ENCODE data around the gene KRTAP10-11. TPM values are rescaled to one million over a fixed set of nuclear protein-coding genes. Genes with fewer than 3 reads are reported as not detected.

The KRTAP10-11 gene
- total and polyA plus RNA-seq, 4 donors = not detected

DNA sequence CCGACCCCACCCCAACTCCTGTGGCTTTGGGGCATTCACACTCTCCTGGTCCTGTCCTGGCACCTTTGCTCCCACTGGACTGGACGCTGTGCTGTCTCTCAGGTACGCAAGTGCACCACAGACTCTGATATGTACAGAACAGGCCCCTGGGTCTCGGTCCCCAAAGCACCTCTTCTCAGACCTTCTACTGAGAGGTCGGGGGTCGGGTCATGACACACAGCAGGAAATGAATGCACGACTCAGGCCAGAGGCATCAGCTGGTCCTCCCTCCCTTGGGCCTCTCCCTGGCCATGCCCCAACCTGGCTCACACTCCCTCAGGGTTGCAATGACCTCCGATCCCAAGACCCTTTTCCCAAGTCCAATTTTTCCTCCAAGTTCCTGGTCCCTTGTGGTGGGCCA lies 49.0 kb downstream of the KRTAP10-11 start:
- Histone ChIP-seq H3K27me3 (ENCODE audit: control insufficient read depth in 4 of 4, insufficient read depth in 4 of 4, low read length in 3 of 4) (peaks cover 0 to 10% (median 4%) of the 10 kb centered on the region in 4 donors), H3K36me3 (ENCODE audit: control insufficient read depth in 4 of 4, insufficient read depth in 3 of 4, low read depth in 1 of 4, low read length in 3 of 4) (no peaks in the 10 kb centered on the region), H3K4me1 (ENCODE audit: control insufficient read depth in 4 of 4, insufficient read depth in 4 of 4, low read length in 3 of 4) (no peaks in the 10 kb centered on the region), H3K4me3 (ENCODE audit: low read depth in 1 of 3, low read length in 3 of 3) (no peak overlapping the region), H3K9ac (ENCODE audit: low read depth in 1 of 2, low read length in 2 of 2) (no peak overlapping the region), H3K27ac (ENCODE audit: low read depth in 1 of 2, low read length in 2 of 2) (no peak overlapping the region), H3K9me3 (ENCODE audit: control insufficient read depth in 4 of 4, low read length in 3 of 4) (peaks cover 0 to 18% (median 2%) of the 10 kb centered on the region in 4 donors)
- no peak for DNase-seq (ENCODE audit: low spot score)
- TF ChIP-seq JUND (IDR thresholded peaks at IDR 0.05) (no peak), YY1 (IDR thresholded peaks at IDR 0.05) (no peak), RAD21 (IDR thresholded peaks at IDR 0.05) (no peak), REST (IDR thresholded peaks at IDR 0.05) (no peak), RXRA (IDR thresholded peaks at IDR 0.05) (no peak), TAF1 (conservative IDR thresholded peaks at IDR 0.05) (no peak), NR2F2 (IDR thresholded peaks at IDR 0.05) (no peak)
- TF ChIP-seq, protein P1, sequence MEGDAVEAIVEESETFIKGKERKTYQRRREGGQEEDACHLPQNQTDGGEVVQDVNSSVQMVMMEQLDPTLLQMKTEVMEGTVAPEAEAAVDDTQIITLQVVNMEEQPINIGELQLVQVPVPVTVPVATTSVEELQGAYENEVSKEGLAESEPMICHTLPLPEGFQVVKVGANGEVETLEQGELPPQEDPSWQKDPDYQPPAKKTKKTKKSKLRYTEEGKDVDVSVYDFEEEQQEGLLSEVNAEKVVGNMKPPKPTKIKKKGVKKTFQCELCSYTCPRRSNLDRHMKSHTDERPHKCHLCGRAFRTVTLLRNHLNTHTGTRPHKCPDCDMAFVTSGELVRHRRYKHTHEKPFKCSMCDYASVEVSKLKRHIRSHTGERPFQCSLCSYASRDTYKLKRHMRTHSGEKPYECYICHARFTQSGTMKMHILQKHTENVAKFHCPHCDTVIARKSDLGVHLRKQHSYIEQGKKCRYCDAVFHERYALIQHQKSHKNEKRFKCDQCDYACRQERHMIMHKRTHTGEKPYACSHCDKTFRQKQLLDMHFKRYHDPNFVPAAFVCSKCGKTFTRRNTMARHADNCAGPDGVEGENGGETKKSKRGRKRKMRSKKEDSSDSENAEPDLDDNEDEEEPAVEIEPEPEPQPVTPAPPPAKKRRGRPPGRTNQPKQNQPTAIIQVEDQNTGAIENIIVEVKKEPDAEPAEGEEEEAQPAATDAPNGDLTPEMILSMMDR (IDR thresholded peaks at IDR 0.05; ENCODE audit: low read depth, low read length, missing input control) = no peak
- TF ChIP-seq, protein P2, sequence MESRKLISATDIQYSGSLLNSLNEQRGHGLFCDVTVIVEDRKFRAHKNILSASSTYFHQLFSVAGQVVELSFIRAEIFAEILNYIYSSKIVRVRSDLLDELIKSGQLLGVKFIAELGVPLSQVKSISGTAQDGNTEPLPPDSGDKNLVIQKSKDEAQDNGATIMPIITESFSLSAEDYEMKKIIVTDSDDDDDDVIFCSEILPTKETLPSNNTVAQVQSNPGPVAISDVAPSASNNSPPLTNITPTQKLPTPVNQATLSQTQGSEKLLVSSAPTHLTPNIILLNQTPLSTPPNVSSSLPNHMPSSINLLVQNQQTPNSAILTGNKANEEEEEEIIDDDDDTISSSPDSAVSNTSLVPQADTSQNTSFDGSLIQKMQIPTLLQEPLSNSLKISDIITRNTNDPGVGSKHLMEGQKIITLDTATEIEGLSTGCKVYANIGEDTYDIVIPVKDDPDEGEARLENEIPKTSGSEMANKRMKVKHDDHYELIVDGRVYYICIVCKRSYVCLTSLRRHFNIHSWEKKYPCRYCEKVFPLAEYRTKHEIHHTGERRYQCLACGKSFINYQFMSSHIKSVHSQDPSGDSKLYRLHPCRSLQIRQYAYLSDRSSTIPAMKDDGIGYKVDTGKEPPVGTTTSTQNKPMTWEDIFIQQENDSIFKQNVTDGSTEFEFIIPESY (IDR thresholded peaks at IDR 0.05) = no peak
- 58% methylated on average over 8 of the region's 8 CpGs for WGBS

GRCh38 chr21:44695641-44696040 lies 49.4 kb downstream of the KRTAP10-11 start:
- WGBS = 77% methylated on average over 8 of the region's 8 CpGs
- H3K27me3 ChIP-seq (ENCODE audit: control insufficient read depth in 4 of 4, insufficient read depth in 4 of 4, low read length in 3 of 4) = peaks cover 0 to 12% (median 5%) of the 10 kb centered on the region in 4 donors
- H3K9me3 ChIP-seq (ENCODE audit: control insufficient read depth in 4 of 4, low read length in 3 of 4) = peaks cover 0 to 18% (median 2%) of the 10 kb centered on the region in 4 donors
- no peak overlapping the region for H3K27ac ChIP-seq (ENCODE audit: low read depth in 1 of 2, low read length in 2 of 2)
- no peaks in the 10 kb centered on the region for H3K36me3 ChIP-seq (ENCODE audit: control insufficient read depth in 4 of 4, insufficient read depth in 3 of 4, low read depth in 1 of 4, low read length in 3 of 4)
- DNase-seq (ENCODE audit: low spot score) = peak; percentile 8
- H3K4me1 ChIP-seq (ENCODE audit: control insufficient read depth in 4 of 4, insufficient read depth in 4 of 4, low read length in 3 of 4) = no peaks in the 10 kb centered on the region
- H3K9ac ChIP-seq (ENCODE audit: low read depth in 1 of 2, low read length in 2 of 2) = no peak overlapping the region
- H3K4me3 ChIP-seq (ENCODE audit: low read depth in 1 of 3, low read length in 3 of 3) = no peak overlapping the region
- TF ChIP-seq GABPA (IDR thresholded peaks at IDR 0.05 in 1 of 2, conservative IDR thresholded peaks at IDR 0.05 in 1 of 2) = no peak
- no peak for TF ChIP-seq RAD21 (IDR thresholded peaks at IDR 0.05)
- no peak for TF ChIP-seq FOXA2 (IDR thresholded peaks at IDR 0.05)
- TF ChIP-seq EGR1 (IDR thresholded peaks at IDR 0.05; ENCODE audit: low read depth in 2 of 2) = no peak
- no peak for TF ChIP-seq SP1 (IDR thresholded peaks at IDR 0.05)
- TF ChIP-seq RXRA (IDR thresholded peaks at IDR 0.05) = no peak
- TF ChIP-seq JUND (IDR thresholded peaks at IDR 0.05) = no peak
- TF ChIP-seq YY1 (IDR thresholded peaks at IDR 0.05) = no peak
- TF ChIP-seq ATF3 (IDR thresholded peaks at IDR 0.05) = no peak
- no peak for TF ChIP-seq TAF1 (conservative IDR thresholded peaks at IDR 0.05)
- no peak for TF ChIP-seq HNF4G (IDR thresholded peaks at IDR 0.05)
- TF ChIP-seq, protein P1 (IDR thresholded peaks at IDR 0.05; ENCODE audit: low read depth, low read length, missing input control) = no peak
- no peak for TF ChIP-seq MAX (IDR thresholded peaks at IDR 0.05)
- TF ChIP-seq NR2F2 (IDR thresholded peaks at IDR 0.05) = no peak
- TF ChIP-seq, protein P2 (IDR thresholded peaks at IDR 0.05) = no peak
- no peak for TF ChIP-seq HNF4A (conservative IDR thresholded peaks at IDR 0.05)
- TF ChIP-seq FOXA1 (IDR thresholded peaks at IDR 0.05) = no peak

All from liver (tissue), 9 donors.